ENCODE results near the gene ZNRF3.
A peak's percentile ranks its signal among the peaks of the same experiment; 100 is the strongest.

The ZNRF3 gene

GRCh38 chr22:28931844-28932567, 48.6 kb downstream of the ZNRF3 start:
- H3K4me3 Mint-ChIP-seq: no peak overlapping the region
- peaks cover 80% of the 10 kb centered on the region for H3K4me1 Mint-ChIP-seq
- H3K36me3 Mint-ChIP-seq (ENCODE audit: low read depth): no peaks in the 10 kb centered on the region
- TF ChIP-seq, protein P1, sequence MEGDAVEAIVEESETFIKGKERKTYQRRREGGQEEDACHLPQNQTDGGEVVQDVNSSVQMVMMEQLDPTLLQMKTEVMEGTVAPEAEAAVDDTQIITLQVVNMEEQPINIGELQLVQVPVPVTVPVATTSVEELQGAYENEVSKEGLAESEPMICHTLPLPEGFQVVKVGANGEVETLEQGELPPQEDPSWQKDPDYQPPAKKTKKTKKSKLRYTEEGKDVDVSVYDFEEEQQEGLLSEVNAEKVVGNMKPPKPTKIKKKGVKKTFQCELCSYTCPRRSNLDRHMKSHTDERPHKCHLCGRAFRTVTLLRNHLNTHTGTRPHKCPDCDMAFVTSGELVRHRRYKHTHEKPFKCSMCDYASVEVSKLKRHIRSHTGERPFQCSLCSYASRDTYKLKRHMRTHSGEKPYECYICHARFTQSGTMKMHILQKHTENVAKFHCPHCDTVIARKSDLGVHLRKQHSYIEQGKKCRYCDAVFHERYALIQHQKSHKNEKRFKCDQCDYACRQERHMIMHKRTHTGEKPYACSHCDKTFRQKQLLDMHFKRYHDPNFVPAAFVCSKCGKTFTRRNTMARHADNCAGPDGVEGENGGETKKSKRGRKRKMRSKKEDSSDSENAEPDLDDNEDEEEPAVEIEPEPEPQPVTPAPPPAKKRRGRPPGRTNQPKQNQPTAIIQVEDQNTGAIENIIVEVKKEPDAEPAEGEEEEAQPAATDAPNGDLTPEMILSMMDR (IDR thresholded peaks at IDR 0.05; ENCODE audit: unreplicated experiment in 3 of 3): no peak
- peak overlapping the region; percentile 54 to 91 (median 83) for H3K27ac Mint-ChIP-seq
- H3K9me3 Mint-ChIP-seq: no peaks in the 10 kb centered on the region
- H3K27me3 Mint-ChIP-seq (ENCODE audit: low read depth): no peaks in the 10 kb centered on the region

DNA sequence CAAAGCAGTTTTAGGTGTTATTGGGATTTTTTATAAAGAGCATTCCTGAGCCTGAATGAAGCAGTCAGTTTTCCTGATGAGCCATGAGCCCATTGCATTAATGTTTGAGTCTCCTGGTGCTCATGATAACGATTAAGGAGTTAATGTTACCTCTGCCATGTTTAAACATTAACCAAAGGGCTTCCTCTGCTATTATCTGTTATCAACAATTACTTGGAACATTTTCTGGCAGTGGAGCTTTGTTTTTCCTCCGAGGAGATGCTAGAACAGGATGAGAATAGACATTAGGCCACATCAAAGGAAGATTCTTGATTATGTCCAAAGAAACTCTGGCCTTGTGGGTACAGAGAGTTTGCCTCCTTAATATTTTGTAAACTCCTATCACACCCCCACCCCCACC, 49.9 kb downstream of the ZNRF3 start:
- H3K27ac Mint-ChIP-seq: peak overlapping the region; percentile 54 to 91 (median 83)
- H3K27me3 Mint-ChIP-seq (ENCODE audit: low read depth): no peaks in the 10 kb centered on the region
- H3K4me3 Mint-ChIP-seq: no peak overlapping the region
- H3K36me3 Mint-ChIP-seq (ENCODE audit: low read depth): peaks cover 3% of the 10 kb centered on the region
- H3K9me3 Mint-ChIP-seq: no peaks in the 10 kb centered on the region
- TF ChIP-seq, protein P1 (IDR thresholded peaks at IDR 0.05; ENCODE audit: unreplicated experiment in 3 of 3): no peak
- H3K4me1 Mint-ChIP-seq: peaks cover 76% of the 10 kb centered on the region

DNA sequence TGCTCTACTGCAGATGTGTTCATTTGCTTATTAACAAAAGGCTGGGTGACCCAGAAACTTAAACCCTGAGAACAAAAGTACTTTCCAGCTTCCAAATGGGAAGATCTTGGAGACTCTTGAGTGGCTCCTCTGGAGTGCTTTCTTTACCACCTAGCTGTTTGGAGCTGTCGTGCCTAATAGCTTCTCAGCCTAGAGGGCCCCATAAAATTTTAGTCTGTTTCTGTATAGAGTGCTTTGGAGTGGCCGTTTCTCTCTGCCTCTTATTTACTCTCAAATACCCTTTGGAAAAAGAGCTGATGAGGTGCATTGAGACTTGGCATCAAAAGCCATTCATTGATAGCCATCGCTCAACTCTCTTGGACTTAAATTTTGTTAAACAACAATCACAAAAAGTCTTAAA, 50.7 kb downstream of the ZNRF3 start:
- H3K9me3 Mint-ChIP-seq: no peaks in the 10 kb centered on the region
- peaks cover 3% of the 10 kb centered on the region for H3K36me3 Mint-ChIP-seq (ENCODE audit: low read depth)
- H3K4me1 Mint-ChIP-seq: peaks cover 77% of the 10 kb centered on the region
- H3K27me3 Mint-ChIP-seq (ENCODE audit: low read depth): no peaks in the 10 kb centered on the region
- TF ChIP-seq, protein P1 (IDR thresholded peaks at IDR 0.05; ENCODE audit: unreplicated experiment in 3 of 3): no peak
- peak overlapping the region in 1 of 3 experiments; percentile 18 for H3K4me3 Mint-ChIP-seq
- H3K27ac Mint-ChIP-seq: peak overlapping the region; percentile 54 to 68 (median 66)

GRCh38 chr22:28935140-28935539, 51.8 kb downstream of the ZNRF3 start:
- TF ChIP-seq, protein P1 (IDR thresholded peaks at IDR 0.05; ENCODE audit: unreplicated experiment in 3 of 3): no peak
- peak overlapping the region; percentile 70 to 84 (median 74) for H3K27ac Mint-ChIP-seq

GRCh38 chr22:28935713-28936112, 52.3 kb downstream of the ZNRF3 start:
- no peaks in the 10 kb centered on the region for H3K9me3 Mint-ChIP-seq
- peaks cover 84% of the 10 kb centered on the region for H3K4me1 Mint-ChIP-seq
- peak overlapping the region; percentile 70 to 84 (median 74) for H3K27ac Mint-ChIP-seq
- TF ChIP-seq, protein P1 (IDR thresholded peaks at IDR 0.05; ENCODE audit: unreplicated experiment in 3 of 3): peak in 2 of 3 experiments; percentile 24 to 26
- no peaks in the 10 kb centered on the region for H3K27me3 Mint-ChIP-seq (ENCODE audit: low read depth)
- no peak overlapping the region for H3K4me3 Mint-ChIP-seq
- H3K36me3 Mint-ChIP-seq (ENCODE audit: low read depth): peaks cover 3% of the 10 kb centered on the region

More at GRCh38 chr22:28935140-28935539, 51.8 kb downstream of the ZNRF3 start:
- Mint-ChIP-seq H3K9me3 (no peaks in the 10 kb centered on the region), H3K36me3 (ENCODE audit: low read depth) (peaks cover 3% of the 10 kb centered on the region), H3K4me1 (peaks cover 84% of the 10 kb centered on the region), H3K4me3 (no peak overlapping the region), H3K27me3 (ENCODE audit: low read depth) (no peaks in the 10 kb centered on the region)

DNA sequence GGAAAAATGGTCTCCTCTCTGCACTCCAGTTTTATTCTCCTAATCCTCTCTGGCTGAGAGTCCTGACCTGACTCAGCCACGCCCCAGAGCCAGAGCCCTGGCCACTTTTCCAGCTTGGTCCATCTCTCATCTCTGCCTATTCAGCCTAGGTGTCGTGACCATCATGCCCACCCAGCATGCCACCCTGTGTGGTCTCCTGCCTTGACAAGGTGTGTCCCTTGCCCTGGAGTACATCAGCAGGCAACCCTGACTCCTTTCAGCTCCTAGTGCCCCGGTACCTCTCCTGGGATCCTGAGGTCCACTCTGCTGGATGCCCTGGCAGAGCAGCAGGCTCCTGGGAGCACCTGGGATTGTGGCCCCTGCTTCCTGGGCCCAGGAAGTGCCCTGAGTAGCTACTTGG, 52.8 kb downstream of the ZNRF3 start:
- Mint-ChIP-seq H3K9me3 (no peaks in the 10 kb centered on the region), H3K4me1 (peaks cover 84% of the 10 kb centered on the region), H3K27ac (peak overlapping the region in 2 of 3 experiments; percentile 67 to 70), H3K4me3 (no peak overlapping the region), H3K36me3 (ENCODE audit: low read depth) (peaks cover 3% of the 10 kb centered on the region), H3K27me3 (ENCODE audit: low read depth) (no peaks in the 10 kb centered on the region)
- TF ChIP-seq, protein P1 (IDR thresholded peaks at IDR 0.05; ENCODE audit: unreplicated experiment in 3 of 3): no peak

Measured in nephron (organoid).